ENCODE results near the gene SHROOM4.

The SHROOM4 gene

DNA sequence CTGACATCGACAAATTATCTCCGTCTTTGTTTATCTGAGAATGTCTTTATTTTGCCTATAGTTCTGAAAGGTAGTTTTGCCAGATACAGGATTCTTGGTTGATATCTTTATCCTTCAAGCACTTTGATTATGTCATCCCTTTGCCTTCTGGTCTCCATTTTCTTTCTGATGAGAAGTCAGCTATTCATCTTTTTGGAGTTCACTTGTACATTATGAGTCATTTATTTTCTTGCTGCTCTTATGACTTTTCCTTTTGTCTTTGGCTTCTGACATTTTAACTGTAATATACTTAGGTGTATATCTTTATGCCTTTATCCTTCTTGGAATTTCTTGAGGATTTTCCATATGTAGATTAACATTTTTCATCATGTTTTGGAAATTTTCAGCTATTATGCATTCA, 51.4 kb downstream of the SHROOM4 start:
- no peak for DNase-seq
- H3K4me3 ChIP-seq (ENCODE audit: low read depth, low read length) = no peak overlapping the region
- H3K27me3 ChIP-seq (replicated peaks) = no peaks in the 10 kb centered on the region
- H3K27ac ChIP-seq = no peak overlapping the region
- H3K36me3 ChIP-seq (replicated peaks) = no peaks in the 10 kb centered on the region
- TF ChIP-seq, protein P1, sequence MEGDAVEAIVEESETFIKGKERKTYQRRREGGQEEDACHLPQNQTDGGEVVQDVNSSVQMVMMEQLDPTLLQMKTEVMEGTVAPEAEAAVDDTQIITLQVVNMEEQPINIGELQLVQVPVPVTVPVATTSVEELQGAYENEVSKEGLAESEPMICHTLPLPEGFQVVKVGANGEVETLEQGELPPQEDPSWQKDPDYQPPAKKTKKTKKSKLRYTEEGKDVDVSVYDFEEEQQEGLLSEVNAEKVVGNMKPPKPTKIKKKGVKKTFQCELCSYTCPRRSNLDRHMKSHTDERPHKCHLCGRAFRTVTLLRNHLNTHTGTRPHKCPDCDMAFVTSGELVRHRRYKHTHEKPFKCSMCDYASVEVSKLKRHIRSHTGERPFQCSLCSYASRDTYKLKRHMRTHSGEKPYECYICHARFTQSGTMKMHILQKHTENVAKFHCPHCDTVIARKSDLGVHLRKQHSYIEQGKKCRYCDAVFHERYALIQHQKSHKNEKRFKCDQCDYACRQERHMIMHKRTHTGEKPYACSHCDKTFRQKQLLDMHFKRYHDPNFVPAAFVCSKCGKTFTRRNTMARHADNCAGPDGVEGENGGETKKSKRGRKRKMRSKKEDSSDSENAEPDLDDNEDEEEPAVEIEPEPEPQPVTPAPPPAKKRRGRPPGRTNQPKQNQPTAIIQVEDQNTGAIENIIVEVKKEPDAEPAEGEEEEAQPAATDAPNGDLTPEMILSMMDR (IDR thresholded peaks at IDR 0.05; ENCODE audit: low read depth, low read length, missing control alignments) = no peak
- in situ Hi-C loops (cut with HindIII; ENCODE audit: low pct_ligation_motif_present, low sequenced_read_pairs) = no loop called here

DNA sequence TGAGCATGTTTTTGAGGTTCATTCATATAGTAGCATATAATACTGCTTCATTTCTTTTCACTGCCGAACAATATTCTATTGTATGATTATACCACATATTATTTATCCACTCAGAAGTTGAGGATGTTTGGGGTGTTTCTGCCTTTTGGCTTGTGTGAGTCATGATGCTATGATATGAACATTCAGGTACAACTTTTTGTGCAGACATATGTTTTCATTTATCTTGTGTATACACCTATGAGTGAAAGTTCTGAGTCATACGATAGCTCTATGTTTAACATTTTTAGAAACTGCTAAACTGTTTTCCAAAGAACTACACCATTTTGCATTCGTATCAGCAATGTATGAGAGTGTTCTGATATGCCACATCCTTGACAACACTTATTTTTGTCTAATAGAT, 57.7 kb downstream of the SHROOM4 start:
- in situ Hi-C loops (cut with HindIII; ENCODE audit: low pct_ligation_motif_present, low sequenced_read_pairs) = no loop called here
- TF ChIP-seq, protein P1 (IDR thresholded peaks at IDR 0.05; ENCODE audit: low read depth, low read length, missing control alignments) = no peak
- no peak for DNase-seq
- no peaks in the 10 kb centered on the region for H3K36me3 ChIP-seq (replicated peaks)
- H3K27ac ChIP-seq = no peak overlapping the region
- no peaks in the 10 kb centered on the region for H3K27me3 ChIP-seq (replicated peaks)
- no peak overlapping the region for H3K4me3 ChIP-seq (ENCODE audit: low read depth, low read length)

DNA sequence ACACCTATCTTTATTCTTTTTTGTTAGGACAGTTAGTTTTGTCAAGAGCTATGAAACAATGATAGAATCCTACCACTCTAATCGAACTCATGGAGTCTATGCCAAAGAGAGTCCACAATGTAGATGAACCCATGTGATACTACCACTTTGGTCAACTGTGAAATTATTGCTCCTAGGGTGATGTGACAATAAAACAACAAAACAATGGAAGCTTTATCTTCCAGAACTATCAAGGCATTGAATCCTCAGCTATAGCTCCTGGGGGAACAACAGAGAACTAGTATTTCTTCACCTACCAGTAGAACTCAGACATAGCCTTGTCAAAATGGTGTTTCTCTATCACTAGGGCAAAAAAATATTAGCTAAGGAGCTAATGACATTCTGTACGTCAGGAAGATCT, 62.9 kb downstream of the SHROOM4 start:
- TF ChIP-seq, protein P1 (IDR thresholded peaks at IDR 0.05; ENCODE audit: low read depth, low read length, missing control alignments) = no peak
- H3K4me3 ChIP-seq (ENCODE audit: low read depth, low read length) = no peak overlapping the region
- H3K27ac ChIP-seq = no peak overlapping the region
- no peak for DNase-seq
- in situ Hi-C loops (cut with HindIII; ENCODE audit: low pct_ligation_motif_present, low sequenced_read_pairs) = no loop called here
- H3K27me3 ChIP-seq (replicated peaks) = no peaks in the 10 kb centered on the region
- H3K36me3 ChIP-seq (replicated peaks) = no peaks in the 10 kb centered on the region

DNA sequence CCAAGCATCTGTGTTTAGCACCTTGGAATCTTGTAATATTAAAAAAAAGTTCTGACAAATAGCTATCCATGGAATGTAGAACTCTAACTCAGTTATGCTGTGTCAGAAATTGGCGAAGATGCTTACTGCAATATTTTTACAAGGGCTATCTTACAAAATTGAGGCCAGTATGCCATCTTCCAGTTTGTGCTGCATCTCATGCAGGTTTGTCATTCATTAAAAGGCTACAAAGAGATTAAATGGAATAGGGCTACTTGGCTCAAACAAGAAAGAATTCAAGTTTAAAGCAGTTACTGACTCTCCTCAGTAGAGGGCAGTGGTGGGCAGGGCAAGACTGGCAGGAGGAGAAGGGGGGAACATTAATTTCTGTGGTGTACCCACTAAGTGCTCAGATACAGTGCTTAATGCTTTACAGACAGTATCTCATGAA, 66.5 kb downstream of the SHROOM4 start:
- Histone ChIP-seq H3K4me3 (ENCODE audit: low read depth, low read length) (no peak overlapping the region), H3K36me3 (replicated peaks) (no peaks in the 10 kb centered on the region), H3K27me3 (replicated peaks) (no peaks in the 10 kb centered on the region), H3K27ac (no peak overlapping the region)
- no peak for DNase-seq
- TF ChIP-seq, protein P1 (IDR thresholded peaks at IDR 0.05; ENCODE audit: low read depth, low read length, missing control alignments) = peak; percentile 79
- in situ Hi-C loops (cut with HindIII; ENCODE audit: low pct_ligation_motif_present, low sequenced_read_pairs) = no loop called here

DNA sequence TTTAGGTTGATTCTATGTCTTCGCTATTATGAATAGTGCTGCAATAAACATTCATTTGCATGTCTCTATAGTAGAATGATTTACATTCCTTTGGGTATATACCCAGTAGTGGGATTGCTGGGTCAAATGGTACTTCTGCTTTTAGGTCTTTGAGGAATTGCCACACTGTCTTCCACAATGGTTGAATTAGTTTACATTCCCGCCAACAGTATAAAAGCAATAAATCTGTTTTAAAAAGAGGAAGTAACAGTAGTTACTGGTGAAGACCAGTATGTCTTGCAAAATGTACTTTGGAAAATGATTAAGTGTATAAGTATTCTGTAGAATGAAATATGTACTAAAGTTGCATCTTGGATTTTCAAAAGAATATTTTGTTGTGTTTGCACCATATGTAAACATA, 77.3 kb downstream of the SHROOM4 start:
- no peak for DNase-seq
- Histone ChIP-seq H3K36me3 (replicated peaks) (no peaks in the 10 kb centered on the region), H3K4me3 (ENCODE audit: low read depth, low read length) (no peak overlapping the region), H3K27ac (no peak overlapping the region), H3K27me3 (replicated peaks) (no peaks in the 10 kb centered on the region)
- TF ChIP-seq, protein P1 (IDR thresholded peaks at IDR 0.05; ENCODE audit: low read depth, low read length, missing control alignments) = no peak
- in situ Hi-C loops (cut with HindIII; ENCODE audit: low pct_ligation_motif_present, low sequenced_read_pairs) = no loop called here

DNA sequence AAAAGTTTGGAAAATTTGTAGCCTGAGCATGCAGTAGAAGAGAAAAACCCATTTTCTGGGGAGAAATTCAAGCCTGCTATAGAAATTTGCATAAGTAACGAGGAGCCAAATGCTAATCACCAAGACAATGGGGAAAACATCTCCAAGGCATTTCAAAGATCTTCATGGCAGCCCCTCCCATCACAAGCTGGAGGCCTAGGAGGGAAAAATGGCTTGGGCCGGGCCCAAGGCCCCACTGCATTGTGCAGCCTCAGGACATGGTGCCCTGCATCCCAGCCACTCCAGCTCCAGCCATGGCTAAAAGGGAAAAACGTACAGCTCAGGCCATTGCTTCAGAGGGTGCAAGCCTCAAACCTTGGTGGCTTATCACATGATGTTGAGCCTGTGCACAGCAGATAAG, 87.7 kb downstream of the SHROOM4 start:
- TF ChIP-seq, protein P1 (IDR thresholded peaks at IDR 0.05; ENCODE audit: low read depth, low read length, missing control alignments) = no peak
- no peak overlapping the region for H3K4me3 ChIP-seq (ENCODE audit: low read depth, low read length)
- no peaks in the 10 kb centered on the region for H3K27me3 ChIP-seq (replicated peaks)
- no peak overlapping the region for H3K27ac ChIP-seq
- no peak for DNase-seq
- in situ Hi-C loops (cut with HindIII; ENCODE audit: low pct_ligation_motif_present, low sequenced_read_pairs) = no loop called here
- no peaks in the 10 kb centered on the region for H3K36me3 ChIP-seq (replicated peaks)
